GM21360 (cell line): Measurements from ENCODE around the gene SKAP1.

ENCODE experiments used
- ATAC-seq: cut with Tn5 transposase; IDR thresholded peaks from one replicate; pipeline ENCODE4 v1.9.1; 2021; ENCODE audit warnings: mild to moderate bottlenecking, moderate library complexity; ENCODE audit not compliant: unreplicated experiment

SKAP1 gene

GRCh38 chr17:48333034-48333530, 96.9 kb downstream of the SKAP1 start:
- no peak for ATAC-seq

- no peak for ATAC-seq
These were observed 99.1 kb downstream of the SKAP1 start for GRCh38 chr17:48330887-48331286.

GRCh38 chr17:48330421-48330820, 99.6 kb downstream of the SKAP1 start:
- ATAC-seq: no peak

- no peak for ATAC-seq
These were observed 101.6 kb downstream of the SKAP1 start for GRCh38 chr17:48328457-48328856.

GRCh38 chr17:48326310-48326709, 103.7 kb downstream of the SKAP1 start:
- ATAC-seq: no peak

GRCh38 chr17:48322060-48322459, 108.0 kb downstream of the SKAP1 start:
- no peak for ATAC-seq

- no peak for ATAC-seq
These were observed 112.3 kb downstream of the SKAP1 start for GRCh38 chr17:48317732-48318131.

- ATAC-seq: no peak
These were observed 115.3 kb downstream of the SKAP1 start for GRCh38 chr17:48314716-48315115.

GRCh38 chr17:48313096-48313755, 116.8 kb downstream of the SKAP1 start:
- ATAC-seq: no peak

GRCh38 chr17:48311324-48311723, 118.7 kb downstream of the SKAP1 start:
- ATAC-seq: no peak

GRCh38 chr17:48310748-48311213, 119.2 kb downstream of the SKAP1 start:
- ATAC-seq: no peak

GRCh38 chr17:48308581-48308980, 121.4 kb downstream of the SKAP1 start:
- no peak for ATAC-seq

GRCh38 chr17:48307814-48308411, 122.1 kb downstream of the SKAP1 start:
- no peak for ATAC-seq

GRCh38 chr17:48307255-48307654, 122.8 kb downstream of the SKAP1 start:
- ATAC-seq: no peak

- no peak for ATAC-seq
These were observed 129.0 kb downstream of the SKAP1 start for GRCh38 chr17:48301002-48301401.

- ATAC-seq: no peak
These were observed 130.3 kb downstream of the SKAP1 start for GRCh38 chr17:48299760-48300159.

GRCh38 chr17:48297825-48298224, 132.2 kb downstream of the SKAP1 start:
- ATAC-seq: no peak

- ATAC-seq: no peak
These were observed 133.6 kb downstream of the SKAP1 start for GRCh38 chr17:48296453-48296852.

GRCh38 chr17:48295362-48296288, 134.4 kb downstream of the SKAP1 start:
- ATAC-seq: no peak

GRCh38 chr17:48294806-48295361, 135.1 kb downstream of the SKAP1 start:
- ATAC-seq: no peak
